Measurements from ENCODE around the gene KIF16B.

Gene KIF16B

DNA sequence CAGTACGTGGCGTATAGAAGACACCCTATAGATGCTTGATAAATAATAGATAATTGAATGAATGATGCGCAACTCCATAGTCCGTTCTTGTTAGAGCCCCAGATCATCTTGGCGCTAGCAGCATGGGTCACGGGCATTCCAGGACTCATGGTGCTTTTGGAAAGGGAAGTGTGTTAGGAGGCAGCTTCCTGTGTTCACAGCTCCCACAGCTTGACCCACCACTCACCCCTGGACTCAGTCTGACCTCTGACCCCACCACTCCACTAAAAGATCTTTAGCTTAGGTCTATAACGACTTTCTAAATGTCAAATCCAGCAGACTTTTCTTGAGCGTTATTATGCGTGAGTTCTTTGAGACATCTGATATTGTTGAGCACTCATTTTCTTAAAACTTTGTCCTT is 35.8 kb upstream of the KIF16B start:
- TF ChIP-seq CTCF (IDR thresholded peaks at IDR 0.05; ENCODE audit: low read depth, low read length, missing control alignments), result no peak
- Histone ChIP-seq H3K4me3 (ENCODE audit: low read depth, low read length) (no peak overlapping the region), H3K27me3 (replicated peaks) (no peaks in the 10 kb centered on the region), H3K27ac (no peak overlapping the region), H3K36me3 (replicated peaks) (no peaks in the 10 kb centered on the region)
- in situ Hi-C loops (cut with HindIII; ENCODE audit: low pct_ligation_motif_present, low sequenced_read_pairs), result no loop called here
- no peak for DNase-seq

DNA sequence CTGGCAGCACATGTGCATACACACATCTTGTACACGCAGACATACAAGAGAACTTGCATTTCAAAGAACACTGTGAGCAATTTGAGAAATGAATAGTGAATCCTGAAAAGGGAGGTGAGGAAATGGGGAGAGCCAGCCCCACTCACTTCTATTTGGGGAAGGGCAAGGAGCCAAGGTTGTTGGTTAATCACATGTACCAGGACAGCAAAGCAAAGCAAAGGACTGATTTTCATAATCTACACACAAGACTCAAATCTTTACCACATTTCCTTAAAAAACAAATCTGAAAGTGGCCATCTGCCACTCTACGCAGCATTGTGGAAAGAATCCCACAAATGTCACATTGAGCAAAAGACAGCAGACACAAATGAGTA is 35.0 kb upstream of the KIF16B start:
- no peaks in the 10 kb centered on the region for H3K36me3 ChIP-seq (replicated peaks)
- DNase-seq, result no peak
- no peaks in the 10 kb centered on the region for H3K27me3 ChIP-seq (replicated peaks)
- no peak overlapping the region for H3K27ac ChIP-seq
- TF ChIP-seq CTCF (IDR thresholded peaks at IDR 0.05; ENCODE audit: low read depth, low read length, missing control alignments), result no peak
- H3K4me3 ChIP-seq (ENCODE audit: low read depth, low read length), result no peak overlapping the region
- in situ Hi-C loops (cut with HindIII; ENCODE audit: low pct_ligation_motif_present, low sequenced_read_pairs), result no loop called here

DNA sequence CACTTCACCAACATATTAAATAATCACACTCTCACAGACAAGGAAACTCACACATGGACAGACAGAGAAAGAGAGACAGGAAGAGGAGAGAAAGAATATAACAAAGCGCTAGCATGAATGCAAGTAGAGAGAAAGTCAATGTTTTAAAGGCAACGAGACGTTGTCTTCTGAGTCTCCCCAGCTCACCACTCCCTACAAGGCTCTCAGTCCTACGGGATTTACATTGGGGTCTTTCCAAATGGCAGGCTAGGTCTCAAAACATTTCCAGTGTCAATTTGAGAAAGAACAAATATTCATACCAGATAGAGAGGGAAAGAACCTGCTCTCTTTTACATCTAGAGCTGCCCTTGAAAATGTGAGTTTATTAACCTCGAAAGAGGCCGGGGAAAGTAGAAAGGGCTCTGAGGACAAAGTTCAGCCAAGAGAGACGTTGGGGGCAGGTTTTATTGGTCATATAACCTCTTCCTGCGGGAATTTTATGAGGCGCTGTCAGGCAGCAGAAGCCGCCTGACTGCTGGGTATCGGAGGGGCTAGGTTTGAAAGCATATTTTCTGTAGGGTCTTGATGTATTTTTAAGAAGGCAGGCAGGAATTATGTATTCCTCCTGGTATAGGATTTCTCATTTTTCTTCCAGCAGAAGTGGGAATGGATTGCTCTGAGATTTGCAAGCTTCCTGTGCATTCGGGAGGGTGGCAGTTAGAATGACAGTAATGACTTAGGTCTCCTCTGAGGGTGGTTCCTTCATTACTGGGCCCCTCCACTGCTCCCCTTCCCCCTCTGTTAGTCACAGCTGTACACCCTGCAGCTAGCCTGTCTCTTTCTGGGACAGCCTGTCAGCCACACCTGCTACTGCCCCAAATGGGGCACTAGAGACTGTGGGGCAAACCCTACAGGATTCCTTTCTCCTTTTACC is 34.4 kb upstream of the KIF16B start:
- no peaks in the 10 kb centered on the region for H3K27me3 ChIP-seq (replicated peaks)
- no peak overlapping the region for H3K4me3 ChIP-seq (ENCODE audit: low read depth, low read length)
- DNase-seq, result no peak
- in situ Hi-C loops (cut with HindIII; ENCODE audit: low pct_ligation_motif_present, low sequenced_read_pairs), result no loop called here
- no peak overlapping the region for H3K27ac ChIP-seq
- TF ChIP-seq CTCF (IDR thresholded peaks at IDR 0.05; ENCODE audit: low read depth, low read length, missing control alignments), result no peak
- H3K36me3 ChIP-seq (replicated peaks), result no peaks in the 10 kb centered on the region

DNA sequence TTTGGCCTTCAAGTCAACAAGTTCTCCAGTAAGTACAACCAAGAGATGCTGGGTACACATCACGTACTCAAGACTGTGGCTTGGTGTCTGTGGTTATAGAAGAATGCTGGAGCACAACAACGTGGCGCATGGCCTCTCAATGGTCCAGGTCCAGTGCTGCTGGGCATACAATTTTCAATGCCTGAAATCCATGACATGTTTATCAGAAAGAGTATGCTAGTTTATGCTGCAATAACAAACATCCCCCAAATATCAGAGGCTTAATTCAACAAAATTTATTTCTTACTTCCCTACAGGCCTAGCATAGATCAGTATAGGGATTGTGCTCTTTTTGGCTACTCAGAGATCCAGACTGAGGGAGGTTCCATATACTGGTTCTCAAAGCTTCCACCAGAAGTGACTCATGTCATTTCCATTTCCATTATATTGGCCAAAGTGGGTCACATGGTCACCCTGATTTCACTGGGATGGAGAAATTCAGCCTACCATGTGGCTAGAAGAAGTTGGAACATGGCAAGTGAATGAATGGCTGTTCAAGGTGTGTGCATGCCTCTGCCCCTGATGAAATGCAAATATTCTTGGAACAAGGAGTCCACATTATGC is 33.3 kb upstream of the KIF16B start:
- Histone ChIP-seq H3K27me3 (replicated peaks) (no peaks in the 10 kb centered on the region), H3K4me3 (ENCODE audit: low read depth, low read length) (no peak overlapping the region), H3K27ac (no peak overlapping the region), H3K36me3 (replicated peaks) (no peaks in the 10 kb centered on the region)
- DNase-seq, result no peak
- in situ Hi-C loops (cut with HindIII; ENCODE audit: low pct_ligation_motif_present, low sequenced_read_pairs), result no loop called here
- no peak for TF ChIP-seq CTCF (IDR thresholded peaks at IDR 0.05; ENCODE audit: low read depth, low read length, missing control alignments)

DNA sequence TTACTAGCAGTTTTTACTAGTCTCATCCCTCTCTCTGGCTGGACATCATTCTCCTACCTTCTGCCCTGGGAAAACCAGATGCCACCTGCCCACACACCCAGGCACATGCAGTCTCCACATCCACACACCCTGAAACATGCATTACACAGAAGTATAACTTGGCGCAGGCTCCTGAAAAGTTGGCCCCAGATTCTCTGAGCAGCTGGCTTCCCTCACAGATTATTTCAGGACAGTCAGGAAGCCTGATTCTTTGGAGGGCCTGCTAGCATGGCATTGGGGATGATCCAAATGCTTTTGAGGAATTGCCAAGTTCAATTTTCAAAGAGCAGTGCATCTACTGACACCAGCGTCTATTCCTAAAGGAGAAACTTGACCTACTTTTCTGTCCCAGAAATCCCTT is 27.8 kb upstream of the KIF16B start:
- TF ChIP-seq CTCF (IDR thresholded peaks at IDR 0.05; ENCODE audit: low read depth, low read length, missing control alignments), result no peak
- H3K27ac ChIP-seq, result no peak overlapping the region
- H3K4me3 ChIP-seq (ENCODE audit: low read depth, low read length), result no peak overlapping the region
- no peaks in the 10 kb centered on the region for H3K36me3 ChIP-seq (replicated peaks)
- in situ Hi-C loops (cut with HindIII; ENCODE audit: low pct_ligation_motif_present, low sequenced_read_pairs), result no loop called here
- DNase-seq, result no peak
- no peaks in the 10 kb centered on the region for H3K27me3 ChIP-seq (replicated peaks)
